Ecto neural progenitor cell (in vitro differentiated cells): ENCODE results near the gene EPHA10.
A peak's percentile ranks its signal among the peaks of the same experiment; 100 is the strongest.
"Not testable (repeated sequence)": the region's sequence is repeated elsewhere in the genome, so short reads cannot be mapped to it uniquely, and the experiment has no call there.

Experiments used
- DNase-seq: peaks from one replicate; pipeline ENCODE4 v3.0.0-alpha.2; 2018; ENCODE audit warnings: low spot score

Gene EPHA10

GRCh38 chr1:37771440-37771839 lies 6.5 kb upstream of the EPHA10 start:
- not testable (repeated sequence) for DNase-seq

- peak; percentile 6 for DNase-seq
These were observed 2.6 kb upstream of the EPHA10 start for GRCh38 chr1:37767488-37767887.

GRCh38 chr1:37765916-37766664 lies 1.2 kb upstream of the EPHA10 start:
- peak; percentile 45 for DNase-seq

- DNase-seq = peak; percentile 89
These were observed 500 bp downstream of the EPHA10 start for GRCh38 chr1:37764414-37764825.

- DNase-seq = no peak
These were observed 1.0 kb downstream of the EPHA10 start for GRCh38 chr1:37763791-37764413.

- peak; percentile 27 for DNase-seq
These were observed 2.4 kb downstream of the EPHA10 start for GRCh38 chr1:37762516-37762915.

GRCh38 chr1:37761416-37762095 lies 3.4 kb downstream of the EPHA10 start:
- DNase-seq = peak; percentile 41

GRCh38 chr1:37759451-37759850 lies 5.5 kb downstream of the EPHA10 start:
- peak; percentile 1 for DNase-seq

GRCh38 chr1:37755951-37756560 lies 8.9 kb downstream of the EPHA10 start:
- peak; percentile 28 for DNase-seq

- peak; percentile 18 for DNase-seq
These were observed 9.6 kb downstream of the EPHA10 start for GRCh38 chr1:37755290-37755689.

- DNase-seq = peak; percentile 47
These were observed 11.2 kb downstream of the EPHA10 start for GRCh38 chr1:37753473-37754321.

GRCh38 chr1:37752583-37753471 lies 12.1 kb downstream of the EPHA10 start:
- DNase-seq = peak; percentile 76

- DNase-seq = peak; percentile 43
These were observed 12.7 kb downstream of the EPHA10 start for GRCh38 chr1:37752213-37752582.

GRCh38 chr1:37748565-37748964 lies 16.4 kb downstream of the EPHA10 start:
- no peak for DNase-seq

GRCh38 chr1:37746806-37747205 lies 18.1 kb downstream of the EPHA10 start:
- DNase-seq = no peak

- DNase-seq = peak; percentile 36
These were observed 23.3 kb downstream of the EPHA10 start for GRCh38 chr1:37741662-37742061.

- DNase-seq = peak; percentile 6
These were observed 23.8 kb downstream of the EPHA10 start for GRCh38 chr1:37741130-37741529.

GRCh38 chr1:37739222-37739621 lies 25.7 kb downstream of the EPHA10 start:
- DNase-seq = peak; percentile 2

- DNase-seq = not testable (repeated sequence)
These were observed 26.3 kb downstream of the EPHA10 start for GRCh38 chr1:37738619-37739018.

GRCh38 chr1:37737975-37738374 lies 26.9 kb downstream of the EPHA10 start:
- peak; percentile 13 for DNase-seq
